ENCODE results near the gene TAPBP. TPM values are rescaled to one million over a fixed set of nuclear protein-coding genes. Genes with fewer than 3 reads are reported as not detected.

TAPBP gene
- total and polyA plus RNA-seq, 9 of the 15 experiments (the other 6 are each of a cell fraction or from before 2014, with no cell fraction given), result 5.6 to 74.0 (median 22.3) TPM

- peak; percentile 95; the same call in 1 of the 2 replicates for TF ChIP-seq ZBTB26 (CRISPR knock-in tag; IDR thresholded peaks at IDR 0.05)
- peak; percentile 15; the same call in 1 of the 2 replicates for TF ChIP-seq NFXL1 (CRISPR knock-in tag; IDR thresholded peaks at IDR 0.05)
- TF ChIP-seq SIX5 (IDR thresholded peaks at IDR 0.05; ENCODE audit: borderline replicate concordance in 1 of 2, insufficient read depth in 1 of 2, low read depth in 1 of 2, low read length in 2 of 2), result no peak
- TF ChIP-seq FOXK1 (CRISPR knock-in tag; IDR thresholded peaks at IDR 0.05; ENCODE audit: borderline replicate concordance), result peak; percentile 38; the same call in 1 of the 2 replicates
- TF ChIP-seq MCM7 (IDR thresholded peaks at IDR 0.05), result no peak
- TF ChIP-seq ZNF707 (CRISPR knock-in tag; conservative IDR thresholded peaks at IDR 0.05), result 0 out of 2 replicates have a peak, but pooled peaks have one; percentile 48
- TF ChIP-seq ZBTB2 (IDR thresholded peaks at IDR 0.05), result 0 out of 2 replicates have a peak, but pooled peaks have one; percentile 11
- TF ChIP-seq ZEB2 (IDR thresholded peaks at IDR 0.05), result no peak
- TF ChIP-seq UBTF (IDR thresholded peaks at IDR 0.05; ENCODE audit: borderline replicate concordance in 1 of 2, low read depth in 2 of 2, low read length in 2 of 2), result no peak
- no peak for TF ChIP-seq ILF3 (IDR thresholded peaks at IDR 0.05; ENCODE audit: borderline replicate concordance)
- TF ChIP-seq MLLT1 (IDR thresholded peaks at IDR 0.05), result 0 out of 4 replicates have a peak, but pooled peaks of 1 of the 2 experiments have one; percentile 15
- 0 out of 2 replicates have a peak, but pooled peaks have one; percentile 40 for TF ChIP-seq HMG20A (CRISPR knock-in tag; conservative IDR thresholded peaks at IDR 0.05)
- no peak for TF ChIP-seq FOXJ2 (tag; IDR thresholded peaks at IDR 0.05)
- 0 out of 2 replicates have a peak, but pooled peaks have one; percentile 45 for TF ChIP-seq SMARCA5 (IDR thresholded peaks at IDR 0.05)
- no peak for TF ChIP-seq NELFE (IDR thresholded peaks at IDR 0.05; ENCODE audit: insufficient read depth, insufficient read length)
- peak; percentile 6; the same call in 1 of the 2 replicates for TF ChIP-seq ZBTB43 (CRISPR knock-in tag; IDR thresholded peaks at IDR 0.05)
Measured at GRCh38 chr6:33276581-33276863, 37.4 kb downstream of the TAPBP start (continued).

All from K562 (cell line).